ENCODE data around the gene TMUB2.

DNA sequence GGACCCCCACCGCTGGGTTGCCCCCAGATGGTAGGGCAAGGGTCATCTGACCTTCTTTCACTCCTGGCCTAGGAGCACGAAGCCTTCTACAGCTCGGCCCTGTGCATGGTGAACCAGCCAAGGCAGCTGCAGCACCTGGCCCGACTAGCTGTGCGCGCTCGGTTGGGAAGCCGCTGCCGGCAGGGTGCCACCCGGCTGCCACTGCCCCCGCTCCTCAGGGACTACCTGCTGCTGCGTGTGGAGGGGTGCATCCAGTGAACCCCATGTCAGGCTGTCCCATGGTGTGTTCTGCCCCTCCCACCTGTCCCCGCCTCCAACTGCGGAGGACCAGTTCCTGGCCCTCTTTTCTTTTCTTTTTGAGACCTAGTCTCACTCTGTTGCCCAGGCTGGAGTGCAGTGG, 8.6 kb upstream of the TMUB2 start:
- TF ChIP-seq, protein P1, sequence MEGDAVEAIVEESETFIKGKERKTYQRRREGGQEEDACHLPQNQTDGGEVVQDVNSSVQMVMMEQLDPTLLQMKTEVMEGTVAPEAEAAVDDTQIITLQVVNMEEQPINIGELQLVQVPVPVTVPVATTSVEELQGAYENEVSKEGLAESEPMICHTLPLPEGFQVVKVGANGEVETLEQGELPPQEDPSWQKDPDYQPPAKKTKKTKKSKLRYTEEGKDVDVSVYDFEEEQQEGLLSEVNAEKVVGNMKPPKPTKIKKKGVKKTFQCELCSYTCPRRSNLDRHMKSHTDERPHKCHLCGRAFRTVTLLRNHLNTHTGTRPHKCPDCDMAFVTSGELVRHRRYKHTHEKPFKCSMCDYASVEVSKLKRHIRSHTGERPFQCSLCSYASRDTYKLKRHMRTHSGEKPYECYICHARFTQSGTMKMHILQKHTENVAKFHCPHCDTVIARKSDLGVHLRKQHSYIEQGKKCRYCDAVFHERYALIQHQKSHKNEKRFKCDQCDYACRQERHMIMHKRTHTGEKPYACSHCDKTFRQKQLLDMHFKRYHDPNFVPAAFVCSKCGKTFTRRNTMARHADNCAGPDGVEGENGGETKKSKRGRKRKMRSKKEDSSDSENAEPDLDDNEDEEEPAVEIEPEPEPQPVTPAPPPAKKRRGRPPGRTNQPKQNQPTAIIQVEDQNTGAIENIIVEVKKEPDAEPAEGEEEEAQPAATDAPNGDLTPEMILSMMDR (conservative IDR thresholded peaks at IDR 0.05; ENCODE audit: low read length) = no peak
- TF ChIP-seq EZH2phosphoT487 (IDR thresholded peaks at IDR 0.05; ENCODE audit: borderline replicate concordance) = no peak

All from Loucy (cell line).